T-helper 9 cell (primary cell): ENCODE results near the gene AGBL2.
A peak's percentile ranks its signal among the peaks of the same experiment; 100 is the strongest.
"Not testable (repeated sequence)": the region's sequence is repeated elsewhere in the genome, so short reads cannot be mapped to it uniquely, and the experiment has no call there.

Experiments
- DNase-seq: peaks from one replicate; pipeline ENCODE4 v3.0.0-alpha.2; 2020

Gene AGBL2

GRCh38 chr11:47689480-47689879 lies 25.7 kb downstream of the AGBL2 start:
- no peak for DNase-seq

GRCh38 chr11:47688991-47689390 lies 26.2 kb downstream of the AGBL2 start:
- no peak for DNase-seq

GRCh38 chr11:47688111-47688510 lies 27.1 kb downstream of the AGBL2 start:
- DNase-seq = no peak

GRCh38 chr11:47686704-47687103 lies 28.5 kb downstream of the AGBL2 start:
- DNase-seq = not testable (repeated sequence)

- no peak for DNase-seq
Observed at GRCh38 chr11:47686151-47686550, 29.0 kb downstream of the AGBL2 start.

GRCh38 chr11:47675851-47676250 lies 39.3 kb downstream of the AGBL2 start:
- no peak for DNase-seq

GRCh38 chr11:47672283-47672730 lies 42.9 kb downstream of the AGBL2 start:
- no peak for DNase-seq

GRCh38 chr11:47669856-47670255 lies 45.3 kb downstream of the AGBL2 start:
- no peak for DNase-seq

GRCh38 chr11:47668665-47669064 lies 46.5 kb downstream of the AGBL2 start:
- DNase-seq = no peak

- no peak for DNase-seq
Observed at GRCh38 chr11:47667555-47667954, 47.6 kb downstream of the AGBL2 start.

- no peak for DNase-seq
Observed at GRCh38 chr11:47667135-47667534, 48.0 kb downstream of the AGBL2 start.

GRCh38 chr11:47664936-47665335 lies 50.2 kb downstream of the AGBL2 start:
- not testable (repeated sequence) for DNase-seq

GRCh38 chr11:47661245-47661644 lies 53.9 kb downstream of the AGBL2 start:
- DNase-seq = no peak

GRCh38 chr11:47659276-47659675 lies 55.9 kb downstream of the AGBL2 start:
- no peak for DNase-seq

GRCh38 chr11:47656260-47656885 lies 58.8 kb downstream of the AGBL2 start:
- no peak for DNase-seq

- DNase-seq = no peak
Observed at GRCh38 chr11:47651818-47652469, 63.2 kb downstream of the AGBL2 start.

GRCh38 chr11:47649276-47649675 lies 65.9 kb downstream of the AGBL2 start:
- DNase-seq = no peak

- no peak for DNase-seq
Observed at GRCh38 chr11:47646019-47646418, 69.2 kb downstream of the AGBL2 start.

- DNase-seq = no peak
Observed at GRCh38 chr11:47645500-47645899, 69.7 kb downstream of the AGBL2 start.

- peak; percentile 94 for DNase-seq
Observed at GRCh38 chr11:47642099-47642855, 72.9 kb downstream of the AGBL2 start, which contains the start of gene MTCH2. Gene MTCH2 (minus strand): TSS chr11:47642559. CDS start chr11:47642465, 94 bp downstream.

- no peak for DNase-seq
Observed at GRCh38 chr11:47641600-47642098, 73.5 kb downstream of the AGBL2 start.

- not testable (repeated sequence) for DNase-seq
Observed at GRCh38 chr11:47640506-47640905, 74.7 kb downstream of the AGBL2 start.

- DNase-seq = not testable (repeated sequence)
Observed at GRCh38 chr11:47636331-47636730, 78.8 kb downstream of the AGBL2 start.

- no peak for DNase-seq
Observed at GRCh38 chr11:47631473-47631872, 83.7 kb downstream of the AGBL2 start.
